NCI-H128 (cell line): ENCODE results near the gene SEPSECS.

Experiments used
- DNase-seq: peaks from one replicate; lab custom pipeline; 2025; ENCODE audit not compliant: unreplicated experiment; lab: John Stamatoyannopoulos, UW

The SEPSECS gene

DNA sequence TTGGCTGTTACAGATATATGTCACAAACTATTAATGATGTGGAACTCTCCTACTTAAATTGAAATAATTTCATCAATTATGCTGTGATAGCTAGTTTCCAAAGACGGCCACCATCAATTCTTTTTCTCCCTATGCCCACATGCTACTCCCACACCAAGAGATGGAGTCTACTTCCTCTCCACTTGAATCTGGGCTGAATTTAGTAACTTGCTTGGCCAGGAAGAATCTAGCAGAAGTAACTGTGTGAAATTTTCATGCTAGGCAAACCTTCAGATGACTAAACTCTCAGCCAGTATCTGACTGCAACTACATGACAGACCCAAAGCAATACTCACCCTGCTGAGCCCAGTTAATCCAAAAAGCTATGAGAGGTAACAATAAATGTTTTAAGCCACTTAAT lies 3.2 kb downstream of the SEPSECS start:
- no peak for DNase-seq

DNA sequence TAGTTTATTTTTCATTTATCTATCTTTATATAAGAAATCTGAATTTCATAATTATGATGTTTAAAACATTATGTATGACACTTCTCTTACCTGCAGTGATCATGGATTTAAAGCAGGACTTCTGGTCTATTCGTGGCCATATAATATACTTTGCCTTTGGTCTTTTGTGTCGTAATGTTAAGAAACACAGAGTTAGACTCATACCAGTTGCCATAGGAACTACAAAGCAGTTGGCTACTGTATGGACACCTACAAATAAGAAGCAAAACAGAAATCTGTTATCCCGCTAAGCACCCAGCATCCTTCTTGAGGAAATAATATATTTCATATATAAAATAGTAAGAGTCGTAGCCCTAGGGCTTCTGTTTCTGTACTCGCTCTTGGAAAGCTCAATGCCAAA lies 4.3 kb downstream of the SEPSECS start:
- DNase-seq: no peak

DNA sequence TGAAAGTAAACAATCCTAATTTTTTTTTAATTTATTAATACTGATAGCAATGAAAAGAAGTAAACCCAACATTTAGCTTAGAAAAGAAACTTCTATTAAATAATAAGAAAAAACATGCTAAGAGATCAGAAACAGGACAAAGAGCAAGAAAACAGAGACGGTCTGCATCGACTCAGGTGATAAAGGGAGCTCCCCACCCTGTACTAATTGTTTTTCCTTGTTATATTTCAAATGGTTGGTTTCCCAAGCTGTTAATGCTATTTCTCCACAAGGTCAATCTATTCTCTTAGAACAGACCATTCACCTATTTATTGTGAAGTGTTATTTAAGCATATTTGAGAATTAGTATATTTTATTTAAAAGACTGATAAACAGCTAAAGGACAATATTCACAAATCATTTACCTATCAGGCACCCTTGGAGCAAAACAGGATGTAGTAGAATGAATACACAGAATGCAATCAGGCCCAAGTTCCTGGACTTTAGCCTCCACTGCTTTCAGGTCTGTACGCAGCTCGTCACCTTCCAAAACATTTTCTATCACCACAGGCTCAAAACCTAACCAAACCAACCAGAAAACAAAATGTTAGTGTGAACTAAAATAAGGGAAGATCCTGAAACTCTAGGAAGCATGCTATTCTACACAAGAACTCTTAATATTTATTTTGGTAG lies 5.5 kb downstream of the SEPSECS start:
- no peak for DNase-seq

DNA sequence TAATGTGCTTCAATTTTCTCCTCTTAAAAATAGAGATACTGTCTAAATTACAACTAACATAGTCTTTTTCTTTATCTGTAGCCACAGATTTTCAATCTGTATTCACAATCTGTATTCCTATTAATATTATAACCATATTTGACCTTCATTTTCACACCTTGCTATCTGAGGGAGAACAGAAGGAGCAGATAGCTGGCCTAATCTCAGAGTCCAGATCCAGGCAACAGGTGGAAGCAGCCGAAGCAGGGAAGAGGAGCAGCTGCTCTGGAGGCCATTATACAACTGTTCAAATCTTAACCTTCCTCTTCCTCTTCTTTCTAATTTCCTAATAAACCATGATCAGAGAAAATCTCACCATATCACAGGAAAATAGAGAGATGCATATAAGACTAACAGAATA lies 14.2 kb downstream of the SEPSECS start:
- no peak for DNase-seq

DNA sequence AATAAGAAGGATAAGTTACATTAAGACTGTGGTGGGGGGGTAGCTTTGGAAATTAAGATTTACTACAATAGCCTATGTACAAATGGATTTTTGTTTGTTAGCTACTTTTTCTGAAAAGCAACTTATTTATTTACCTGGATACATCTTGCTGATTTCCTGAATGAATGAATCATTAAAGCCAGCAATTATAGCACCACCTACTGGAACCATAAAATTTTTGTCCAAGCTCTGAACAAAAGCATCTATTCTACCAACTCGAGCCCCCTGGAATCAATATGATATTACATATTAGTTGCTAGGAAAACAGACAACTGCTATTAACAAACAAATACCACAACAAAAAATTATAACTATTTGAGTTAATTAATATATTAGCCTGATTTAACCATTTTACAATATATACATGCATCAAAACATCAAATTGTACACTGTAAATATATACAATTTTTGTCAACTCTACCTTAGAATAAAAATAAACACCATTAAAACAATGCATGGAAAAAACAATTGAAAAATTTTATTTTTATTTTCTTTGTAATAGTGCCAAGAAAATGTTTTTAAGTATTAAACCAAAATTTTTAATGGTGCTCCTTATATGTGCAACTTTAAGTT lies 15.3 kb downstream of the SEPSECS start:
- no peak for DNase-seq

DNA sequence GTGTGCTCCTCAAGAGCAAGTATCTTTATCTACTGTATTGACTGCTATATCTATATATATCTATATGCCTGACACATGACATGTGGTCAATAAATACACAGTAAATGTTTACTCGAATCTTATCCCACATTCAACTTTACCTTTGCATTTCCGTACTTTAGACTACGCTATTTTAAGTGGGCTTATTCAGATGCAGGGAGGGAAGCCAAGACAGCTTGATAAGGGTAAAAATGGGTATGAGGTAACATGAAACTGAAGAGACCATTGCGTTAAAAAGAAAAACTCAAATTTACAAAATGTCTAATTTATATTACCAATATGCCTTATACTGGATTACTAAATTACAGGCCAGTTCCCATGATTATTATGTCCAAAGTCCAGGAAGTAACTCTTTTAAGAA lies 17.8 kb downstream of the SEPSECS start:
- DNase-seq: no peak

DNA sequence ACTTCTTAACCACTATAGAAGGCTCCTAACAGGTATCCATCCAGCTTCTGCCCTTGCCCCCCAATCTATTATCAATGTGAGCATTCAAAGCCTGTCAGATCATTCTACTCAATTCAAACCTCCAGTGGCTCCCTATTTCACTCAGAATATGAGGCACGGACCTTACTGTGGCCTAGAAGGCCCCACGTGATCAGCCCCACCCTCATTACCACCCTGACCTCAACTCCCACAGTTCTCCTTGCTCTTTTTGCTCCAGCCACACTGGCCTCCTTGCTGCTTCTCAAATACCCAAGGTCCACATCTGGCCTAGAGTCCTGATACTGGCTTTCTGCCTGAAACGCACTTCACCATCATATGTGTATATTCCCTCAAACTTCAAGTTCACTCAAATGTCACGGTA lies 18.7 kb downstream of the SEPSECS start:
- DNase-seq: no peak

DNA sequence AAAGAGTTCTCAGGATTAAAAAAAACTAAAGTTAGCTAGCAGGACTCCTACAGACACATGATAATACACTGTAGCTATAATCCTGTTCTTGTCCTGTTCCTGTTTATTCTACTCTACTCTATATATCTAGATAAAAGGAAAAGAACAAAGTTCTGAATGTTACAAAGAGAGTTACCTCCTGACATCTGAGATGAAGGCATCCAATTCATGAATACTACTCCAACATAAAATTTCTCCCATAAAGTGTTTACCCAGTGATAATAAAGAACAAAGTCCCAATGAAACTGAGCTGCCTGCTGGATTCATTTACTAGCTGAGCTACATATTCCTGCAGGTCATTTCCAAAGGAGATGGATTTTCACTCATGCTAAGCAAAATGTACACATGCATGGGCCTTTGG lies 27.1 kb downstream of the SEPSECS start:
- DNase-seq: no peak

DNA sequence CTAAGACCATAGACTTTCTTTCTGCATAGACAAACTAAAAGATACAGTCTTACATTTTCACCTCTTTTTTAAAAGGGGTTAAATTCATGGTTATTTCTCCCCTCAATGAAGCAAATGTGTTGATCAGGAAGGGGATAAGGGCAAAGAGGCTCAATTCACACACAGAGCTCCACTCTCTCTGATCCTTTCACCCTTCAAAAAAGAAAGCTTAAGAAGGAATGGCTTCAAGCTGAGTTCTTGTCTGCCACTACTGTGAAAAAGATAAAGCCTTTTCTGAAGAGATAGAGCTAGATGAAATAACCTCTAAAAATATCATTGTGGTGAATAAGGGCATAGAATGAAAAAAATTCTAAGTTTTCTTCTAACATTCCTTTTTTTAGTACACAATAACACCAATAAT lies 28.3 kb downstream of the SEPSECS start:
- no peak for DNase-seq

DNA sequence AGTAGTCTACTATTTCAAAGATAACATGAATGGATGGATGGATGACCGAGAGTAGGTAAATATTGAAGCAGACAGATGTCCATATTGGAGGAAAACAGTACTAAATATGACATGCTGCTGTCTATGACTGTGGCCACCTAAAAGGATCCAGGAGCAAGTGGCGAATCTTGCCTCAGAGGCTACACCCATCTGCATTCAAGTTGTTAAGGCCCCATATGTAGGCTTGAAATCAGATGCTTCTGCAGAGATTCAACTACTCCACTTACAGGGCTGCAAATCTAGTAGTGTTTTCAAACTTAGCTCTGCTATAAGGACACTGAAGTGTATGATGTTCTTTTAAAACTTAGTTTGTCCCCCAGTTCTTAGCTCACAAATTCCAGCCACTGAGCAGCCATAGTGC lies 28.9 kb downstream of the SEPSECS start:
- DNase-seq: no peak

DNA sequence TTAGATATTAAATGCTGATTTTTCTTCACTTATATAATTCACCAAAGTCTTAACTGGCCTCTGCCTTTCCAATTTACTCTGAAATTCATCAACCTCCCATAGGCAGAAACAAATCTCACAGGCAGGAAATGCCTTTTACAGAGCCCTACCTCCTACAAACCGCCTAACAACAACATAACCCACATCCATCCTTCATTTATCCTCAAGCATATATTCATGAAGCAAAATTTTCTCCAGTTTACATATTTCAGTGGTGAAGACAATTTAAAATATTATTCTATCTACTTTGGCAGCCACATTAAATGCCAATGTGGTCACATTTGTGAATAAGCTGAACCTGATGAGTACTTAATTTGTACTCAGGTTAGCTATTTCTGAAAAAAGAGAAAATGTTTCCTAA lies 30.3 kb downstream of the SEPSECS start:
- DNase-seq: no peak

DNA sequence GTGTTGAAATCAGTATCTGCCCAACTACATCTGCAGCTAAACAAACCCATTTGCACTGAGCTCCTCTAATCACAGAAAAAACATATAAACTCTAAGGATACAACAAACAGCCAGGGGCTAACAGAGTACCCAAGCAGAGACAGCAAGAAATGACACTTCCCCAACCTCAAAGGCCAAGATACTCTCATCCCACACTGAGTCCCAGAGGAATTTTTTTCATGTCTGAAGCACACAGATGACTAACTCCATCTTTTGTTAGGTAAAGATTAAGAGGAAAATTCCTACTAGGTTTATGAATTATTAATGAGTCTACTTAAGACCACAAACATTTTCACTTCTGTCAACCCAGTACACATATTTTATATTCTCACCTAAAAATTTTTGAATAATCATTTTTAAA lies 31.6 kb downstream of the SEPSECS start:
- no peak for DNase-seq

DNA sequence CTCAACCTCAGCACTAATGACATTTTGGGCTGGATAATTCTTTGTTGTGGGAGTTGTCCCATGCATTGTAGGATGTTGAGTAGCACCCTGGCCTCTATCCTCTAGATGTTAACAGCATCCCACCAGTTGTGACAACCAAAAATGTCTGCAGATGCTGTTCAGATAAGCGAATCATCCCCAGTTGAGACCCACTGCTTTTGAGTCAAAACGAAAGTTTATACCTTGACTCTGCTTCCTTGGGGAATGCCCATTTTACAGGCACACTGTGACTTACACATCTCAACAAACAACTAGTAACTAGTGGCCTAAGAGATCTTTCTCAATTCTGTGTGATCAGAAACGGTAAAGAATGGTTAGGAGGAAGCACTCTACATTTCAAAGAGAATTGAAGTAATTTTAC lies 37.0 kb downstream of the SEPSECS start:
- no peak for DNase-seq

DNA sequence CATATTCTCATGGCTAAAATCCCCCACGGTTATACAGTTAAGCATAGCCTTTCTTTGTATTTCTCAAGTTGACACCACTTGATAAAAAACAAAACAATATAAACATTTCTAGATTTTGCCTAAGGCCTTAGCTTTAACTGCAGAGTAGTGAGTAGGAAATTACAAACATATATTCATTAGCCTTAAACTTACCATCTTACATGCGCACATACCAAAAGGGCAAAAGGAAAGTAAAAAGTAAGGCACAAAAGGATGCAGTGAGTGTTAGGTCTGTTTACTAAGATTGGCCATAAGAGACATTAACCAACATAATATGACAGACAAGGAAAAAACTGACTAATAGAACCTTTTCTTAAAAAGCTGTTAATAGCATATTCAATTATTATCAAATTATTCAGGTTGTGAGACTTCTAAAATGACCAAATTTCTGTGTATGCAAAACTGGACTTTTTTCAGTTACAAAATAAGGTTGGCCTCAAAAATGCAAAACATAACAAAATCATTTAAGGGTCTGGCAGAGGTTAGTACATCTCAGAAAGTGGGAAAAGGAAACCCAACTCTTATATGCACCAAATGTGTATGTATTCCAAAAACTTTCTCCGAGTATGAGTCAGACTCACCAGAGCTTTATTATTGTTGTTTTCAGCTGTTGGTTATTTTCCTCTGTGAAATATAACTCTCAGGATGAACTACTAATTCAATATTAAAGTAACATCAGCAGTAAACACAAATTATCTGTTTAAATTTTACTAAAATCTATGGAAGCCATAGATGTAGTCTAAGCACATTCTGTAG lies 39.9 kb downstream of the SEPSECS start:
- no peak for DNase-seq

DNA sequence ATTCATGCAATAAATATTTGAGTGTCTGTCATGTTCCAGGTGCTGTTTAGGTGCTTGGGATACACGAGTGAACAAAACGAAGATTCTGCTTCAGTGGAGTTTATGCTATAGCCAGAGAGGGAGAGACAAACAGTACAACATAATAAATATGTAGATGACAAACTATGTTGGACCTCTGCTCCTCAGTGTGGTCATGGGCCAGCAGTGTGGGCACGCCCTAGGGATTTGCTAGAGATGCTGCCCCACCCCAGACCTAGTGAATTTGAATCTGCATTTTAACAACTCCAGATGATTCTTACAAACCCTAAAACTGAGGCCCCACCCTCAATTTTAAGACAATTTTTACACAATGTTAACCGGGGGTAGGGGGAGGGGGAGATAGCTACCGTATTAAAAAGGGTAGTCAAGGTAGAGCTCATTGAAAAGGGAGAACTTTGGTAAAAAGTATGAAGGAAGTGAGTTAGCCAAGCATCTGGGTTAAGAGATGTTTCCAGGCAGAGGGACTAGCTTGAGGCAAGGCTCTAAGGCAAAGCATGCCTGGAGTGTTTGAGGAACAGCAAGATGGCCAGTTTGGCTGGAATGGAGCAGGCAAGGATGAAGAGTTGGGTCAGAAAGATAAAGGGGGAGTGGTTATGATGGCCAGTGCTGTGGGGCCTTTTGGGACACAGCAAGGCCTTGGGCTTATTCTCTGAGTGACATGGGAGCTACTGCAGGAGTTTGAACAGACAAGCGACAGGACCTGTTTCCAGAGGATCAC lies 42.4 kb downstream of the SEPSECS start:
- DNase-seq: no peak

DNA sequence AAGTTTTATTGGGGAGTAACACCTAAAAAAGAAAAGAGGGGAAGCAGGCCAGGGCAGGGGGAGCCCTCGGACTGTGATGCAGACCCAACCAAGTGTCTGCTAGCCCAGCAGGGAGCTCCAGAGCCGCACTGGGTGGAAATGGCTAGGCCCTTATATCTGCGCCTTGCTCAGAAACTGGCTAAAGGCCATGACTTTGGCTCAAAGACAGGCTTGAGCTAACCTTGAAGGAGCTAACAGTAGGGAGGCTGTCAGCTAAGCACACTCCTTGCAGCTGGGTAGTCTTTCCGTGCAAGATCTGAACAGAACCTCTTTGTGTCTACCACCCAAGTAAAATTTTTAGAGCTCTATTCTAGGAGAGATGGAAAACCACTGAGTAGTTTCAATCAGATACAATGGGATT lies 43.0 kb downstream of the SEPSECS start:
- no peak for DNase-seq

DNA sequence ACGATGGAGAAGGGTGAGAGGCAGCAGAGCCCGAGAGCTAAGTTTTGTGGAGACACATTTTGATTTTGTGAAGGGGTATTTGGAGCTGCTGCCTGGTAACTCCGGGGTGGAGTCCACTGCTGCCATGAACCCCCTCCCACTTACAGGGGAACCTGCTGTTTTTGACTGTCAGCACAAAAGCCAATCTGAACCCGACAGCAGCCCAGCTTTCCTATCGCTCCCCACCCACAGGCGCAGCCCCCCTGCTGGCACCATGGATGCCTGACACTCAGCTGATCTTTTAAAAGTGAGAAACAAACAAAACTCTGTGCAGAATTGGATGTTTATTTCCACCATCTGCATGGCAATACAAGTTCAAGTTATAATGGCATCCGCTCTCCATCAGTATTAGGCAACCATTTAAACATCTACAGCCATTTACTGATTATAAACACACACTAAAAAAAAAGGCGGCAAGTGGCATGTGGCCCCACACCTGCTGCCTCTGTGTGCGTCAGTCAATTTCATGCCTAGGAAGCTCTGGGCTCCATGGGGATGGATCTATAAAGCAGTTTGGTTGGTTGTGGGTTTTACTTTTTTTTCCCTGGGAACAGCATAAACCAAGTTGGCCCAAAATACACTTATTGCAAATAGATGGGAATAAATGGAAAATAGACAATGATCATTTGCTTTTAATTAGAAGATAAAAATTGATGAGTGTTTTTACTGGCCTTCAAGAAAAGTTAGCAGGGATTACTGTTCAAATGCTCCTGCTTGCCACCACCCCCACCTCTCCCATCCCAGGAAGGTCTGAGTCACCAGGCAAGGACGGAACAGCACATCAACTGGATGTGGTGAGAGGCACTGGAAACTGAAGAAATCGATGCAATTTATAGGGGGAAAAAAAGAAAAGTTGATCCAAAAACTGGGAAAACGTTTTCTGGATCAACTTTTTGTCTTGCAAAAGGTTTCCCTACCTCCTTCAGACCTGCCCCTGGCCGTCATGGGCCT lies 46.0 kb downstream of the SEPSECS start:
- DNase-seq: no peak

DNA sequence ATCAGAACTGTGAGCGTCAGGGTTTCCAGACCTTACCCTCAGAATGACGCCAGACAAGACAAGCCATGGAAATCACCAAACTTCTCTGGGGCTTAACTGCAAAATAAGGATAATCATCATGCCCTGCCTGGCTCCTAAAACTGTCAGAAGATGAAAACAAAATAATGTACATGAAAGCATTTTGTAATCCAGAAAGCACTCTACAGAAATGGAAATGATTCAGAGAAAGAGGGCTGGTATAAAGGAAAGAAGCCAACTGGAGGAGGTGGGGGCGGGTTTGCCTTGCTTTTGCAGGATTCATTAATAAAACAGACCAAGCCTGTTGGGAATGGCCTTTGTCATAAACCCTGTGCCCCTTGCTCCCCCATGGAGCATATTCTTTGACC lies 47.3 kb downstream of the SEPSECS start:
- DNase-seq: no peak

DNA sequence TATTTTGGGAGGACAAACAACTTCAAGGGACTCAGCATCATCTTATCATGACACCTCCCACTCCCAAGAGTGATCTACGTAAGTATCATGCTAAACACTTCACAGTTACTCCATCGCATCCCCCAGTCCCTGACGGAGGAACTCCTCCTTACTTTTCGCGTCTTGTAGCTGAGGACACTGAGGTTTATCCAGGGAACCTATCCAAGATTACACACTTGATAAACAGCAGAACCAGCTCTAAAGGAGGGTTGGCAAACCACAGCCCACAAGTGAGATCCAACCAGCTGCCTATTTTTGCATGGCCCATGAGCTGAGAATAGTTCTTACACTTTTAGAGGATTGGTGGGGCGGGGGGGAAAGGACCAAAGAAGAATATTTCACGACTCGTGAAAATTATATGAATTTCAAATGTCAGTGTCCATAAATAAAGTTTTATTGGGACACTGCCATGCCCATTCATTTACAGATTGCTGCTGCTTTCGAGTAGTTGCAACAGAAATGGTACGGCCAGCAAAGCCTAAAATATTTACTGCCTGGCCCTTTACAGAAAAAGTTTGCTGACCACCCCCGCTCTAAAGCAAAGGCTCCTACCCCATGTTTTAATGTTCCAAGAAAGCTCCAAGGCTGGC lies 47.8 kb downstream of the SEPSECS start:
- DNase-seq: no peak

DNA sequence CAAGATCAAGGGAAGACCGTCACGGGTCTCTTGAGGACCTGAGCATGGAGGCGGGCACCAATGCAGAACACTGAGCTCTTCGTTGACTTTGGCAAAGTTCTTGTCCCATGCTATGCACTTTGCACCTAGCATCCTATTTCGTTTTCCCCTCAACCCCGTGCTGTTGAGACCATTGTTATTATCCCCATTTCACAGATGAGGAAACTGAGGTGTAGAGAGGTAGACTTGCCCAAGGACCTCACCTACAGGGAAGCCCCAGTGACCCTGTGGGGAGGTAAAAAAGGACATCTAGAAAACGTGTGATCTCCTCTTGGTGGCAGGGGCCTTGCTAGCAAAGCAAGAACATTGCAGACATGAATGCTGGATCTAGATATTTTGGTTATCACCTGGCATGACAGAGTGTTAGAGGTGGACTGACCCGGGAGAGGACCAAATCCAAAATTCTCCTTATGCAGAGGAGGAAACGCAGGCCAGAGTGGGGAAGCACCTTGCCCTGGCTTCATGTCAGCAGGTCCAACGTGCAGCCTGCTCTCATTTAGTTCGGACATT lies 48.5 kb downstream of the SEPSECS start:
- no peak for DNase-seq
